ENCODE data around the gene ANKRD45.
"Not testable (repeated sequence)": the region's sequence is repeated elsewhere in the genome, so short reads cannot be mapped to it uniquely, and the experiment has no call there.

The ANKRD45 gene

DNA sequence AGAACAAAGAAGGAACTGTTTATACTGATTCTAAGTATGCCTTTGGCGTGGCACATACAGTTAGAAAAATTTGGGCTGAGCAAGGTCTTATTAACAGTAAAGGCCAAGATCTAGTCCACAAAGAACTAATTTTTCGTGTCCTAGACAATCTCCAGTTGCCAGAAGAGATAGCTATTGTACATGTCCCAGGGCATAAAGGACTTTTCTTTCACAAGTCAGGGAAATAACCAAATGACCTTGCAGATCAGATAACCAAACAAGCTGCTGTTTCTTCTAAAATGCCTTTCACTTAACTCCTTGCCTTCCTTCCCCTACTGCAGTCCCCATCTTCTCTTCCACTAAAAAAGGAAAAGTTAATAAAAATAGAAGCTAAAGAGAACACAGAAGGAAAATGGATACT lies 30.5 kb downstream of the ANKRD45 start:
- DNase-seq = no peak

DNA sequence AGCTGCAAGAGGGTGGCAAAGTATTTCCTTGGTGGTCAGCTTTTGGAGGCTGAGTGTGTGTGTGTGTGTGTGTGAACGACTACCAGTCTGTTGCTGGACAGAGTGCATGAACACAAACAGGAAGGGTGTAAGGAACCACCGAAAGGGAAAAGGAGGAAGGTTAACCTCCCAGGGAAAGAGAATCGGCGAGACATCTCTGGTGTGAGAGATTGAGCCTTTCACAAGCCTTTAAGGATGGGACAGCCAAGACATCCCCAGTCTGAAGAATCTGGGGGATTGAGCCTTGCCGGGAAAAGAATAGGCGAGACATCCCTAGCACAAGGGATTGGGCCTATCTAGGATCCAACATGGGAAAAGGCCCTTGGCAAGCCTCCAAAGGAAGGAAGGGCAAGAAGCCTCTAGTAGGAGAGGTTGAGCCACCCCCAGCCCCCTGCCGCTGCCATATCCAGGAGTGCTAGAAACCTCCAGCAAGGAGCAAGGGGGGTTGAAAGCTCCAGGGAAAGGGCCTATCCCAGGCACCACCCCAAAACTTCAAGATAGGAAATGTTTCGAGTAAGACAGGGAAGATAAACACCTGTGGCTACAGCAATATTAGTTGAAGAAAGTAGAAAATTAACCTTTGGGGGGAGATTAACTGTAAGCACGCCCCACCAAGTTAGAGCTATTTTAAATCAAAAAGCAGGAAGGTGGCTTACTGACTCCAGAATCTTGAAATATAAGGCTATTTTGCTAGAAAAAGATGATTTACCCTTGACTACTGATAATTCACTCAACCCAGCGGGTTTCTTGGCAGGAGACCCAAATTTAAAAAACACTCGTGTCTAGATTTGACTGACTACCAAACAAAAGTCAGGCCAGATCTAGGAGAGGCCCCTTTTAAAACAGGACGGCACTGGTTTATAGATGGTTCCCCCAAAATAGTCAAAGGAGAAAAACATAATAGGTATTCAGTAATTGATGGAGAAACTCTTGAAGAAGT lies 31.3 kb downstream of the ANKRD45 start:
- no peak for DNase-seq

DNA sequence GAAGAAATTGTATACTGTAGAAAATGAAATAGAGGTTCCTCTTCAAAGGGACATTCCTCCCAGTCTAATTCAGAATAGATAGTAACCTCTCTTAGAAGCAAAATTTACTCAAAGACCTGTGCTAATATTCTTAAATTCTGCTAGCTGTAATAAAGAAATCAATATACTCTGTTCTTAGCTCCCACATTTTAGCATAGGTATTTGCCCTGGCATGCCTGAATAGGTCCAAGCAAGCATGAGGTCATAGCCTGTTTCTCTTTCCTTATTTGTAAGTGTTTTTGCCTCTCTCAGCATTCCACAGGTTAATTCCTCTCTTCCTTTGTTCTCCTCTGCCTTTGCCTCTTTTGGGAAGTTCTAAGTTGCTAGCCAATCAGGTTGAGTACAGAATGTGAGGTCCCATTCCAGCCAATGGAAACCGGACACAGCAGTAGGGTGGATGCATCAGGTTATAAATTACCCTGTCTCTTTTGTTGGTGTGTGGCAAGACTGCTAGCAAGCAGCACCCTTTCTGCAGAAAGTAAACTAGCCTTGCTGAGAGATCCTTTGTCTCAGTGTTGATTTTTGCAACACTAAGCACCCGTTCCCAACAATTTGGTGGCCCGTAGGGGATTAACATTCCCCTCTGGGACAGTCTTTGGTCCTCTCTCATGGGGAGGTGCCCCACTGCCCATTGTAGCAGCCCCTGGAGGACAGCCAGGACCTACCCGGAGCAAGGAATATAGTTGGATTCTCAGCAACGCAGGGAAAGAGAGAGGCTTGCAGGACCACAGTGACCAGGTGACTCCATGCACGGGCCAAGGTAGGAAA lies 32.2 kb downstream of the ANKRD45 start:
- DNase-seq = not testable (repeated sequence)

DNA sequence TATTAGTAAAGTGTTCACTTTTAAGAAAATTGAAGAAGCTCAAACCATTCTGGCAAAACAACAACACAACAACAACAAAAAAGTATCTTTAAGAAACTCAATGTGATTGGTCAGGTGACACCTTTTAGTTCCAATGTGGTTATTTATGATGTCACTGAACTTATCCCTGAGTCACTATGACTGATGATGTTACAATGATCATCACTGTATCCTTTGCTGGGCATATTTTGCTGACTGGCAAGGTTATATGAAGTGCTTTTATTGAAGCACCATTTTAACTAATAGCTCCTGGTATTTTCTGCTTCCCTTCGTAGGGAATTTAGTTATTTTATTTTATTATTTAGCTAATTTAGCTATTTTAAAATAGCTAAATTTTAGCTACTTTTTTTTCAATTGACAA lies 34.5 kb downstream of the ANKRD45 start, which contains the start of gene TEX50:
TSS of gene TEX50 (plus strand) at position 223 of the 400 bp plus-strand sequence. CDS start 184 bp downstream, outside the sequence.
- DNase-seq = no peak

DNA sequence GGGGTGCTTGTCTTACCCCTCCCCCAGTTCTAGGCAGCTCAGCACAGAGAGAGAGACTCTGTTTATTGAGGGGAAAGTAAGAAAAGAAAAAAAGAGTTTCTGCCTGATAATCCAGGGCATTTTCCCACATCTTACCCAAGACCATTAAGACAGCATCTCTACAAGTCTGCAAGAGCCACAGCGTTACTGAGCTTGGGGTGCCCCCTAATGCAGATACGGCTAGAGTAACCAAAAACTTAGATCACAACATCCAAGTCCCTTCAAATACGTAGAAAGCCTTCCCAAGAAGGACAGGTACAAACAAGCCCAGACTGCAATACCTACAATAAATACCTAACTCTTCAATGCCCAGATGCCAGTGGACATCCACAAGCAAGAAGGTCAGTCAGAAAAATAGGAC lies 40.8 kb downstream of the ANKRD45 start:
- DNase-seq = no peak

DNA sequence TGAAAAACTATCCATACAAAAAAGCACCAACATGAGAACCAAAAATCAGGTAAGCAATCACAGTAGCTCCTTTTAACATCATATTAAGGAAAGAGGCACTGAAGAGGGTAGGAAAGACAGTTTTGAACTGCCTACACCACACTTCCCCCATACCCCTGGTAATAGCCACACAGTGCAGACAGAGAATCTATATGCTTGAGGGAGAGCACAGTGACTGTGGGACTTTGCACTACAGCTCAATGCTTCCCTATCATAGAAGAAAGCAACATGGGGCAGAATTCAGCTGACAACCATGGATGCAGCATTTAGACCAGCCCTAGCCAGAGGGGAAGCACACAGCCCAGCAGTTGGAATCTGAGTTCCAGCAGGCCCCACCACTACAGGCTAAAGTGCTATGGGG lies 42.4 kb downstream of the ANKRD45 start:
- no peak for DNase-seq

- no peak for DNase-seq
These were observed 52.8 kb downstream of the ANKRD45 start for GRCh38 chr1:173616859-173617258.

- not testable (repeated sequence) for DNase-seq
These were observed 56.6 kb downstream of the ANKRD45 start for GRCh38 chr1:173613086-173613485.

DNA sequence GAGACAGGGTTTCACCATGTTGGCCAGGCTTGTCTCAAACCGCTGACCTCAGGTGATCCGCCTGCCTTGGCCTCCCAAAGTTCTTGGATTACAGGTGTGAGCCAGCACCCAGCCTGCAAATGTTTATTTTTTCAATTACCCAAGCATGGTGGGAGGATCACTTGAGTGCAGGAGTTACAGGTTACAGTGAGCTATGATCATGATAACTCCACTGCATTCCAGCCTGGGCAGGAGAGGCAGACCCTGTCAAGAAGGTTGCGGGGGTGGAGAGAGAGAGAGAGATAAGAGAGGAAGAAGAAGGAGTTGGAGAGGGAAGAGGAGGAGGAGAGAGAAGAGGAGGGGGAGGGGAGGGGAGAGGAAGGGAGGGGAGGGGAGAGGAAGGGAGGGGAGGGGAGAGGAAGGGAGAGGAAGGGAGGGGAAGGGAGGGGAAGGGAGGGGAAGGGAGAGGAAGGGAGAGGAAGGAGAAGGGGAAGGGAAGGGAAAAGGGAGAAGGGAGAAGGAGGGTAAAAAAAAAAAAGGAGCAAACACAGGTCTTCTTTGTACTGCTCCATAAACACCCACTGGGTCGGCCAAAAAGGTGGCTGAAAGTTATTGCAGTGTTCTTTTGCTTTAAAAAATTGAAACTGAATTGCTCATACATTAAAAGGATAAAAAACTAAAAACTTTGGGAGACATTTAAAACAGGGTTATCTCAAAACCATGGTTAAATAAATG lies 61.0 kb downstream of the ANKRD45 start:
- no peak for DNase-seq

- no peak for DNase-seq
These were observed 66.5 kb downstream of the ANKRD45 start, which contains the start of gene SLC9C2 for GRCh38 chr1:173603056-173603591. Gene SLC9C2 (minus strand): TSS chr1:173603072. CDS start chr1:173601776, 1,296 bp downstream.

DNA sequence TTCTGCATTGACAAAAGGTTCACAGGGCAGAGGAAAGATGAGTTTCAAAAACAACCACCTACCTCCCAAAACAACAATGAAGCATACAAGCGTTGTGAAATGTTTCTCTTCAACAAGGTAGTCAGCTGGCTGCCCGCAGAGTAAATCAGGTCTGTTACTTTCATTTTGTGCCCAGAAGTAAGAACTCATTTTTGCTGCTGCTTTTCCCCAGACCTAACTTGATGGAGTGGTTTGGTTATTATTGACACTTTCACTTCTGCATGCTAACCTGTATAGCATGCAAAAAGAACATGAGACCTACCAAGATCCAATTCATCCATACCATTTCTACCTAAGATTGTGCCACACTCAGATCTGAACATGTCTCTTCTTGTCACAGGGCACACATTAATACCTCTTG lies 68.1 kb downstream of the ANKRD45 start:
- DNase-seq = no peak

- no peak for DNase-seq
These were observed 73.4 kb downstream of the ANKRD45 start for GRCh38 chr1:173596097-173596825.

GRCh38 chr1:173591138-173591537 lies 78.5 kb downstream of the ANKRD45 start:
- not testable (repeated sequence) for DNase-seq

GRCh38 chr1:173590557-173590956 lies 79.1 kb downstream of the ANKRD45 start:
- DNase-seq = no peak

- no peak for DNase-seq
These were observed 88.1 kb downstream of the ANKRD45 start for GRCh38 chr1:173581383-173582079.

- no peak for DNase-seq
These were observed 89.0 kb downstream of the ANKRD45 start for GRCh38 chr1:173580658-173581057.

DNA sequence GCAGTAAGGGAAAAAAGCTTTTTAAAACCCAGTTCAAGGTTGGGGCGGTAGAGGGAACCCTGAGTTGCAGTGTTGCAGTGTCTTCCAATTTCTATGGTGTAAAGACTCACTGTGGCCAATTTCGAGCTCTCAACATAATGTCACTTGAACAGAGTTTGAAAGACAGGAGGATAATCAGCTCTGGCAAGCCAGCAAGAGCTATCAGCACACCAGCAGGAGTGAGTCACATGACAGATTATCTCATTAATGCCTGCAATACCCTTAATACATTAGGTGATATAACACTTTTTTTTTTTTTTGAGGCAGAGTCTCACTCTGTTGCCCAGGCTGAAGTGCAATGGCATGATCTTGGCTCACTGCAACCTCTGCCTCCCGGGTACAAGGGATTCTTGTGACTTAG lies 89.6 kb downstream of the ANKRD45 start:
- DNase-seq = no peak

DNA sequence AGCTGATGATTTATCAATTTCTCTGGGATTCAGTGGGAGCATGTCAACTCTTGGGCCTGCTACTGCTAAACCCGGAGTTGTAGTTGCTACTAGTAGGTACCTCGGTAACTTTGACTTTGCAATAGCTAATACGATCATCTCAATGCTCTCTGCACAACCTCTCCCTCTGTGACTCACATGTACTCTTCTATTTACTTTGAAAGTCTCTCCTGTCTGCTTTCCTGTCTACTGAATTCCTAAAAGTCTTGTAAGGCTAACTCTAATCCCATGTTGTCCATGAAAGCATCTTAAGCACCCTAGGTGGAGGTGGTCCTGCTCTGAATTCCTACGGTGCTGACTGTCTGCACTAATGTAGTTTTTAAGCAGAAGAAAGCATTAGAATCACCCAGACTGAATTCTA lies 96.1 kb downstream of the ANKRD45 start:
- DNase-seq = no peak

- DNase-seq = no peak
These were observed 97.3 kb downstream of the ANKRD45 start for GRCh38 chr1:173572201-173572873.

GRCh38 chr1:173570370-173571007 lies 99.2 kb downstream of the ANKRD45 start:
- DNase-seq = no peak
